Tibial nerve (tissue), 4 donors: ENCODE data around the gene ATG9B.

Experiments used
- EP300 ChIP-seq, 2 donors: sonication (generic); formaldehyde crosslinking; IDR thresholded peaks; one replicate each; pipeline ENCODE4 v1.6.1; 2017; ENCODE audit warnings: antibody characterized with exemption in 2 of 2, mild to moderate bottlenecking in 1 of 2
- POLR2A ChIP-seq, 2 donors: fragments of 450-650 bp; IDR thresholded peaks; one replicate each; pipeline ENCODE4 v1.6.1; 2017; ENCODE audit warnings: antibody characterized with exemption in 2 of 2, mild to moderate bottlenecking in 2 of 2, moderate library complexity in 2 of 2
- TF ChIP-seq, protein P1 (sequence below), 5 experiments: fragments of 200-600 bp in 3 of 5; fragments of 450-650 bp in 2 of 5; sonication (generic) in 3 of 5; IDR thresholded peaks; one replicate each; pipeline ENCODE4 v1.5.1; 2016 to 2019; ENCODE audit warnings: antibody characterized with exemption in 5 of 5, mild to moderate bottlenecking in 3 of 5, moderate library complexity in 2 of 5

DNA sequence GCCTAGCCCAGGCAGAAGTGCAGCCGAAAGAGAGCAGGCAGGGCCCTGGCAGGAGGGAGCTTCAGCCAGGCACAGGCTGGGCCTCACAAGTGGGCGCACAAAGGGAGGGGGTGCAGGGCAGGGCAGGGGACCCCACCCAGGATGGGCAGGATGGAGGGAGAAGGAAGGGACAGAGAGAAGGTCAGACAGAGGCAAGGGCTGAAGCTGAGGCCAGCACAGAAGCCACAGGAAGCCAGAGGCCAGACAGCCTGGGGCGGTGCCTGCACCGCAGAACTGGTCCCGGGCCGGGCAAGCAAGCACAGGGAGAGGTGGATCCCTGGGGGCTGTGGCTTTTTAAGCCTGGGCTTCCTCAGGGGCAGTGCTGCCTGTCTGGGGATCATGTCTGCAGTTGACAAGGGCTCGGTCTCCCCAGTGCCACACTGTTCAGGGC is 16.8 kb downstream of the ATG9B start:
- TF ChIP-seq, protein P1, sequence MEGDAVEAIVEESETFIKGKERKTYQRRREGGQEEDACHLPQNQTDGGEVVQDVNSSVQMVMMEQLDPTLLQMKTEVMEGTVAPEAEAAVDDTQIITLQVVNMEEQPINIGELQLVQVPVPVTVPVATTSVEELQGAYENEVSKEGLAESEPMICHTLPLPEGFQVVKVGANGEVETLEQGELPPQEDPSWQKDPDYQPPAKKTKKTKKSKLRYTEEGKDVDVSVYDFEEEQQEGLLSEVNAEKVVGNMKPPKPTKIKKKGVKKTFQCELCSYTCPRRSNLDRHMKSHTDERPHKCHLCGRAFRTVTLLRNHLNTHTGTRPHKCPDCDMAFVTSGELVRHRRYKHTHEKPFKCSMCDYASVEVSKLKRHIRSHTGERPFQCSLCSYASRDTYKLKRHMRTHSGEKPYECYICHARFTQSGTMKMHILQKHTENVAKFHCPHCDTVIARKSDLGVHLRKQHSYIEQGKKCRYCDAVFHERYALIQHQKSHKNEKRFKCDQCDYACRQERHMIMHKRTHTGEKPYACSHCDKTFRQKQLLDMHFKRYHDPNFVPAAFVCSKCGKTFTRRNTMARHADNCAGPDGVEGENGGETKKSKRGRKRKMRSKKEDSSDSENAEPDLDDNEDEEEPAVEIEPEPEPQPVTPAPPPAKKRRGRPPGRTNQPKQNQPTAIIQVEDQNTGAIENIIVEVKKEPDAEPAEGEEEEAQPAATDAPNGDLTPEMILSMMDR (IDR thresholded peaks at IDR 0.05) = no peak
- TF ChIP-seq POLR2A (IDR thresholded peaks at IDR 0.05) = no peak
- no peak for TF ChIP-seq EP300 (IDR thresholded peaks at IDR 0.05)
